ENCODE results near the gene ECT2.
"Not testable (repeated sequence)": the region's sequence is repeated elsewhere in the genome, so short reads cannot be mapped to it uniquely, and the experiment has no call there.

Gene ECT2

GRCh38 chr3:172813462-172813861, 62.9 kb downstream of the ECT2 start:
- no peak for DNase-seq

GRCh38 chr3:172814738-172815137, 64.2 kb downstream of the ECT2 start:
- DNase-seq, result no peak

- no peak for DNase-seq
Measured at GRCh38 chr3:172815857-172816256, 65.3 kb downstream of the ECT2 start.

- no peak for DNase-seq
Measured at GRCh38 chr3:172816281-172816680, 65.8 kb downstream of the ECT2 start.

- DNase-seq, result no peak
Measured at GRCh38 chr3:172816968-172817367, 66.4 kb downstream of the ECT2 start.

GRCh38 chr3:172820492-172820891, 70.0 kb downstream of the ECT2 start:
- no peak for DNase-seq

GRCh38 chr3:172824229-172824628, 73.7 kb downstream of the ECT2 start:
- DNase-seq, result no peak

- not testable (repeated sequence) for DNase-seq
Measured at GRCh38 chr3:172827231-172827630, 76.7 kb downstream of the ECT2 start.

GRCh38 chr3:172832983-172833382, 82.5 kb downstream of the ECT2 start:
- no peak for DNase-seq

GRCh38 chr3:172836390-172836997, 86.0 kb downstream of the ECT2 start:
- DNase-seq, result no peak

- no peak for DNase-seq
Measured at GRCh38 chr3:172839679-172840078, 89.2 kb downstream of the ECT2 start.

GRCh38 chr3:172840463-172840862, 89.9 kb downstream of the ECT2 start:
- DNase-seq, result no peak

GRCh38 chr3:172840913-172841312, 90.4 kb downstream of the ECT2 start:
- DNase-seq, result no peak

- no peak for DNase-seq
Measured at GRCh38 chr3:172844428-172844827, 93.9 kb downstream of the ECT2 start.

GRCh38 chr3:172846103-172846561, 95.6 kb downstream of the ECT2 start:
- no peak for DNase-seq

- DNase-seq, result no peak
Measured at GRCh38 chr3:172846706-172847105, 96.2 kb downstream of the ECT2 start.

GRCh38 chr3:172847292-172847691, 96.8 kb downstream of the ECT2 start:
- no peak for DNase-seq

- DNase-seq, result no peak
Measured at GRCh38 chr3:172848910-172849309, 98.4 kb downstream of the ECT2 start.

GRCh38 chr3:172853005-172853404, 102.5 kb downstream of the ECT2 start:
- DNase-seq, result no peak

GRCh38 chr3:172853921-172854666, 103.6 kb downstream of the ECT2 start:
- no peak for DNase-seq

- no peak for DNase-seq
Measured at GRCh38 chr3:172855037-172855436, 104.5 kb downstream of the ECT2 start.

GRCh38 chr3:172856795-172857742, 106.5 kb downstream of the ECT2 start:
- DNase-seq, result no peak

GRCh38 chr3:172859041-172859440, 108.5 kb downstream of the ECT2 start:
- no peak for DNase-seq
